DND-41 (cell line): ENCODE data around the gene HECTD4.

Source experiments
- ATAC-seq: fragments of 200-7000 bp; cut with Tn5 transposase; 3 replicates; pipeline ENCODE4 v1.9.1; 2021; ENCODE audit warnings: low read depth; ENCODE audit not compliant: insufficient read depth
- DNase-seq: peaks from one replicate; pipeline ENCODE4 v3.0.0-alpha.2; 2020
- H2AFZ ChIP-seq: 2 replicates; pipeline ENCODE4 v1.6.0; 2012; ENCODE audit warnings: low read depth, low read length
- H3K27ac ChIP-seq: 2 replicates; pipeline ENCODE4 v1.5.1; 2012; ENCODE audit warnings: low read length, inconsistent platforms
- H3K27me3 ChIP-seq: fragments of 200-600 bp; sonication (generic); 2 replicates; pipeline ENCODE4 v1.6.0; 2012; ENCODE audit warnings: low read length, mild to moderate bottlenecking, inconsistent platforms; ENCODE audit not compliant: insufficient read depth, poor library complexity
- H3K36me3 ChIP-seq: 2 replicates; pipeline ENCODE4 v1.5.1; 2012; ENCODE audit warnings: low read length, inconsistent platforms; ENCODE audit not compliant: insufficient read depth
- H3K4me1 ChIP-seq: 2 replicates; pipeline ENCODE4 v1.5.1; 2012; ENCODE audit warnings: mild to moderate bottlenecking, low read length; ENCODE audit not compliant: insufficient read depth
- H3K4me2 ChIP-seq: 2 replicates; pipeline ENCODE4 v1.6.0; 2012; ENCODE audit warnings: mild to moderate bottlenecking, moderate library complexity, low read length, inconsistent platforms; ENCODE audit not compliant: insufficient read depth
- H3K4me3 ChIP-seq, 2 experiments: fragments of 200-600 bp in 1 of 2; shearing (Covaris generic) in 1 of 2; 2 replicates each; pipeline ENCODE4 v1.5.1; 2012 to 2016; ENCODE audit warnings: inconsistent platforms in 2 of 2, low read length in 2 of 2, mild to moderate bottlenecking in 2 of 2, low read depth in 1 of 2, moderate library complexity in 1 of 2
- H3K79me2 ChIP-seq: 2 replicates; pipeline ENCODE4 v1.6.0; 2012; ENCODE audit warnings: low read length, inconsistent platforms; ENCODE audit not compliant: insufficient read depth
- H3K9ac ChIP-seq: 2 replicates; pipeline ENCODE4 v1.6.0; 2012; ENCODE audit warnings: low read depth, mild to moderate bottlenecking, inconsistent platforms, low read length, moderate library complexity
- H3K9me3 ChIP-seq: 2 replicates; pipeline ENCODE4 v1.5.1; 2012; ENCODE audit warnings: low read length, moderate library complexity, mild to moderate bottlenecking, inconsistent platforms; ENCODE audit not compliant: insufficient read depth, severe bottlenecking
- H4K20me1 ChIP-seq: 2 replicates; pipeline ENCODE4 v1.6.0; 2012; ENCODE audit warnings: low read length; ENCODE audit not compliant: insufficient read depth
- CTCF ChIP-seq: IDR thresholded peaks from 2 replicates; pipeline ENCODE4 v1.5.1; 2012; ENCODE audit warnings: borderline replicate concordance, low read length, moderate library complexity, mild to moderate bottlenecking; ENCODE audit not compliant: poor library complexity, severe bottlenecking; ENCODE audit errors: extremely low read depth
- EZH2 ChIP-seq: IDR thresholded peaks from 3 replicates; pipeline ENCODE4 v1.6.1; 2012; ENCODE audit warnings: borderline replicate concordance, low read depth, mild to moderate bottlenecking, moderate library complexity, low read length, inconsistent platforms; ENCODE audit not compliant: severe bottlenecking

HECTD4 gene

GRCh38 chr12:112165624-112166023 lies 216.6 kb downstream of the HECTD4 start:
- no peak overlapping the region for H3K4me3 ChIP-seq
- H3K27me3 ChIP-seq, result no peaks in the 10 kb centered on the region
- H3K79me2 ChIP-seq, result no peaks in the 10 kb centered on the region
- no peak overlapping the region for H3K4me2 ChIP-seq
- H3K9me3 ChIP-seq, result no peaks in the 10 kb centered on the region
- ATAC-seq (no peak), DNase-seq (no peak)
- H3K27ac ChIP-seq, result no peak overlapping the region; the same call in 1 of the 2 replicates
- TF ChIP-seq EZH2 (no peak), CTCF (no peak)
- peaks cover 51% of the 10 kb centered on the region for H3K36me3 ChIP-seq
- H3K9ac ChIP-seq, result no peak overlapping the region
- no peaks in the 10 kb centered on the region for H3K4me1 ChIP-seq
- 0 out of 2 replicates have a peak, but pooled peaks cover 7% of the 10 kb centered on the region for H4K20me1 ChIP-seq
- no peak overlapping the region for H2AFZ ChIP-seq

- Histone ChIP-seq H3K9ac (no peak overlapping the region), H3K9me3 (no peaks in the 10 kb centered on the region), H3K27ac (no peak overlapping the region), H3K4me2 (no peak overlapping the region), H3K4me1 (no peaks in the 10 kb centered on the region), H3K79me2 (no peaks in the 10 kb centered on the region), H3K4me3 (no peak overlapping the region), H3K36me3 (peaks cover 55% of the 10 kb centered on the region), H4K20me1 (0 out of 2 replicates have a peak, but pooled peaks cover 7% of the 10 kb centered on the region), H3K27me3 (no peaks in the 10 kb centered on the region), H2AFZ (no peak overlapping the region)
- no peak for ATAC-seq
- no peak for TF ChIP-seq CTCF
- TF ChIP-seq EZH2, result no peak
- DNase-seq, result no peak
Observed at GRCh38 chr12:112164011-112164660, 218.1 kb downstream of the HECTD4 start.

GRCh38 chr12:112163471-112163991 lies 218.7 kb downstream of the HECTD4 start:
- Histone ChIP-seq H3K4me1 (no peaks in the 10 kb centered on the region), H3K27ac (no peak overlapping the region), H3K4me2 (no peak overlapping the region), H3K9ac (no peak overlapping the region), H3K4me3 (no peak overlapping the region), H3K36me3 (peaks cover 59% of the 10 kb centered on the region), H3K79me2 (no peaks in the 10 kb centered on the region), H3K9me3 (no peaks in the 10 kb centered on the region), H2AFZ (no peak overlapping the region), H4K20me1 (0 out of 2 replicates have a peak, but pooled peaks cover 7% of the 10 kb centered on the region), H3K27me3 (no peaks in the 10 kb centered on the region)
- DNase-seq (no peak), ATAC-seq (no peak)
- no peak for TF ChIP-seq EZH2
- TF ChIP-seq CTCF, result no peak
